IMR-90 (cell line): ENCODE data around the gene SRGAP2C. TPM values are rescaled to one million over a fixed set of nuclear protein-coding genes. Genes with fewer than 3 reads are reported as not detected.

Source experiments
- ATAC-seq: fragments of 200-7000 bp; cut with Tn5 transposase; 2 replicates; pipeline ENCODE4 v1.9.1; 2020; ENCODE audit warnings: low read depth, mild to moderate bottlenecking, moderate library complexity
- BruUV-seq: library from RNA; stranded (reverse); fragments of 400-500 nt; replicated peaks from 2 replicates; lab custom pipeline; 2021; lab: Mats Ljungman, UMichigan
- CTCF ChIA-PET: fragments of 300-600 bp; formaldehyde crosslinking; extraction: SDS; loops from one replicate; lab custom pipeline; 2021; ENCODE audit warnings: antibody characterized with exemption; lab: Yijun Ruan, JAX
- POLR2A ChIA-PET: fragments of 300-600 bp; sonication (Branson Sonifier 250); formaldehyde crosslinking; loops from one replicate; lab custom pipeline; 2022; ENCODE audit warnings: antibody characterized with exemption; ENCODE audit not compliant: unreplicated experiment; lab: Charles Lee
- DNase-seq: peaks from one replicate; pipeline ENCODE4 v3.0.0; 2013
- H2AFZ ChIP-seq: replicated peaks from 2 replicates; pipeline ENCODE3; 2013; ENCODE audit warnings: low read length, mild to moderate bottlenecking; ENCODE audit not compliant: poor library complexity
- H2AK5ac ChIP-seq: 2 replicates; pipeline ENCODE4 v1.6.1; 2013; ENCODE audit warnings: low read depth, low read length, inconsistent platforms
- H2AK9ac ChIP-seq: replicated peaks from 2 replicates; pipeline ENCODE3; 2013; ENCODE audit warnings: mild to moderate bottlenecking, low read depth, low read length, moderate library complexity; ENCODE audit not compliant: poor library complexity
- H2BK120ac ChIP-seq: 2 replicates; pipeline ENCODE4 v1.6.1; 2013; ENCODE audit warnings: low read depth, low read length, inconsistent platforms
- H2BK15ac ChIP-seq: 3 replicates; pipeline ENCODE4 v1.6.1; 2013; ENCODE audit warnings: low read depth, low read length, inconsistent platforms
- H2BK20ac ChIP-seq: 2 replicates; pipeline ENCODE4 v1.6.1; 2013; ENCODE audit warnings: low read depth, mild to moderate bottlenecking, inconsistent platforms, low read length, moderate library complexity
- H2BK5ac ChIP-seq: 2 replicates; pipeline ENCODE4 v1.6.1; 2013; ENCODE audit warnings: mild to moderate bottlenecking, low read depth, low read length, inconsistent platforms; ENCODE audit not compliant: poor library complexity, severe bottlenecking
- H3K14ac ChIP-seq: replicated peaks from 2 replicates; pipeline ENCODE4 v1.6.1; 2013; ENCODE audit warnings: low read depth, low read length, inconsistent platforms
- H3K18ac ChIP-seq: 2 replicates; pipeline ENCODE4 v1.6.1; 2013; ENCODE audit warnings: low read depth, low read length, control low read depth
- H3K23ac ChIP-seq: 2 replicates; pipeline ENCODE4 v1.6.1; 2013; ENCODE audit warnings: low read depth, low read length, inconsistent platforms
- H3K27ac ChIP-seq: 2 replicates; pipeline ENCODE4 v1.5.1; 2013; ENCODE audit warnings: mild to moderate bottlenecking, control low read depth, low read length; ENCODE audit not compliant: insufficient read depth
- H3K27me3 ChIP-seq: 2 replicates; pipeline ENCODE4 v1.6.1; 2013; ENCODE audit warnings: low read length; ENCODE audit not compliant: control insufficient read depth, insufficient read depth
- H3K36me3 ChIP-seq: 2 replicates; pipeline ENCODE4 v1.6.1; 2013; ENCODE audit warnings: low read length, mixed read lengths; ENCODE audit not compliant: control insufficient read depth, insufficient read depth
- H3K4ac ChIP-seq: 2 replicates; pipeline ENCODE4 v1.6.1; 2013; ENCODE audit warnings: low read depth, low read length, inconsistent platforms
- H3K4me1 ChIP-seq: 2 replicates; pipeline ENCODE4 v1.6.1; 2013; ENCODE audit warnings: low read length, mixed read lengths; ENCODE audit not compliant: control insufficient read depth, insufficient read depth
- H3K4me2 ChIP-seq: 2 replicates; pipeline ENCODE4 v1.6.1; 2013; ENCODE audit warnings: low read depth, mild to moderate bottlenecking, control low read depth, low read length, moderate library complexity
- H3K4me3 ChIP-seq: 2 replicates; pipeline ENCODE4 v1.5.1; 2013; ENCODE audit warnings: low read depth, mild to moderate bottlenecking, control low read depth, low read length, moderate library complexity; ENCODE audit not compliant: insufficient read depth
- H3K56ac ChIP-seq: 2 replicates; pipeline ENCODE4 v1.6.1; 2013; ENCODE audit warnings: low read length, inconsistent platforms; ENCODE audit not compliant: insufficient read depth; ENCODE audit errors: extremely low read depth
- H3K79me1 ChIP-seq, 2 experiments: 2 replicates each; pipeline ENCODE4 v1.6.1; 2013; ENCODE audit warnings: low read length in 2 of 2, inconsistent platforms in 1 of 2, low read depth in 1 of 2
- H3K9ac ChIP-seq: 2 replicates; pipeline ENCODE4 v1.6.1; 2013; ENCODE audit warnings: low read depth, low read length, control low read depth
- H3K9me1 ChIP-seq: 2 replicates; pipeline ENCODE4 v1.6.1; 2013; ENCODE audit warnings: low read length, inconsistent platforms; ENCODE audit not compliant: insufficient read depth
- H3K9me3 ChIP-seq: 2 replicates; pipeline ENCODE4 v1.6.1; 2013; ENCODE audit warnings: low read length; ENCODE audit not compliant: control insufficient read depth, insufficient read depth
- H4K20me1 ChIP-seq: 2 replicates; pipeline ENCODE4 v1.6.1; 2013; ENCODE audit warnings: low read length, inconsistent platforms; ENCODE audit not compliant: insufficient read depth
- H4K5ac ChIP-seq: 2 replicates; pipeline ENCODE4 v1.6.1; 2013; ENCODE audit warnings: mild to moderate bottlenecking, low read depth, low read length, control low read depth
- H4K8ac ChIP-seq, 2 experiments: 2 replicates each; pipeline ENCODE4 v1.6.1; 2013; ENCODE audit warnings: low read depth in 2 of 2, low read length in 2 of 2, control low read depth in 1 of 2, inconsistent platforms in 1 of 2
- H4K91ac ChIP-seq: 2 replicates; pipeline ENCODE4 v1.6.1; 2013; ENCODE audit warnings: low read depth, low read length, inconsistent platforms; ENCODE audit not compliant: insufficient read depth
- BHLHE40 ChIP-seq: fragments of 150-350 bp; IDR thresholded peaks from 2 replicates; pipeline ENCODE4 v1.6.1; 2016; ENCODE audit warnings: mild to moderate bottlenecking, low read depth, low read length
- CEBPB ChIP-seq: IDR thresholded peaks from 2 replicates; pipeline ENCODE4 v1.6.1; 2012; ENCODE audit warnings: low read depth, low read length, improper control_type of control experiment
- CHD1 ChIP-seq: IDR thresholded peaks from 2 replicates; pipeline ENCODE4 v1.6.1; 2012; ENCODE audit warnings: low read depth, low read length, improper control_type of control experiment
- CTCF ChIP-seq: conservative IDR thresholded peaks from 2 replicates; pipeline ENCODE4 v1.5.1; 2012; ENCODE audit warnings: mild to moderate bottlenecking, low read depth, low read length, improper control_type of control experiment
- ELK1 ChIP-seq: fragments of 150-350 bp; IDR thresholded peaks from 2 replicates; pipeline ENCODE4 v1.6.1; 2016; ENCODE audit warnings: low read depth, mild to moderate bottlenecking, low read length, moderate library complexity, borderline replicate concordance
- FOS ChIP-seq: fragments of 150-350 bp; IDR thresholded peaks from 2 replicates; pipeline ENCODE4 v1.6.1; 2016; ENCODE audit warnings: low read depth, low read length
- MAFK ChIP-seq: IDR thresholded peaks from 2 replicates; pipeline ENCODE4 v1.6.1; 2012; ENCODE audit warnings: low read depth, low read length, improper control_type of control experiment
- MAZ ChIP-seq: IDR thresholded peaks from 2 replicates; pipeline ENCODE4 v1.6.1; 2012; ENCODE audit warnings: low read depth, mild to moderate bottlenecking, low read length, improper control_type of control experiment, moderate library complexity, borderline replicate concordance
- MXI1 ChIP-seq: IDR thresholded peaks from 2 replicates; pipeline ENCODE4 v1.6.1; 2012; ENCODE audit warnings: low read depth, mild to moderate bottlenecking, low read length, moderate library complexity, borderline replicate concordance
- NFE2L2 ChIP-seq: fragments of 150-350 bp; IDR thresholded peaks from 2 replicates; pipeline ENCODE4 v1.6.1; 2016; ENCODE audit warnings: low read depth, mild to moderate bottlenecking, low read length
- POLR2A ChIP-seq: IDR thresholded peaks from 2 replicates; pipeline ENCODE4 v1.6.1; 2012; ENCODE audit warnings: mild to moderate bottlenecking, low read depth, low read length
- RAD21 ChIP-seq: IDR thresholded peaks from 2 replicates; pipeline ENCODE4 v1.6.1; 2012; ENCODE audit warnings: low read length, improper control_type of control experiment
- RCOR1 ChIP-seq: IDR thresholded peaks from 2 replicates; pipeline ENCODE4 v1.6.1; 2012; ENCODE audit warnings: mild to moderate bottlenecking, low read length, improper control_type of control experiment; ENCODE audit not compliant: insufficient replicate concordance
- RFX5 ChIP-seq: IDR thresholded peaks from 2 replicates; pipeline ENCODE4 v1.8.0; 2012; ENCODE audit warnings: low read depth, mild to moderate bottlenecking, low read length, moderate library complexity
- SMC3 ChIP-seq: fragments of 150-350 bp; IDR thresholded peaks from 2 replicates; pipeline ENCODE4 v1.6.1; 2016; ENCODE audit warnings: low read depth, mild to moderate bottlenecking, antibody characterized with exemption, low read length, moderate library complexity
- USF2 ChIP-seq: fragments of 150-350 bp; IDR thresholded peaks from 2 replicates; pipeline ENCODE4 v1.6.1; 2017; ENCODE audit warnings: mild to moderate bottlenecking, antibody characterized with exemption, low read length, low read depth
- WGBS, 2 experiments: methylation state at CpG; one replicate each; pipeline versions ENCODE4 v1.1.5 to v1.1.7; 2013; ENCODE audit warnings: missing lambda C conversion rate in 2 of 2; ENCODE audit not compliant: insufficient read length in 1 of 2; ENCODE audit errors: extremely low coverage in 2 of 2; 5-methylcytosine and 5-hydroxymethylcytosine counted together
- dilution Hi-C: fragments of 300-500 bp; cut with HindIII; formaldehyde crosslinking; loops from one replicate; pipeline ENCODE4 v1.14.3; 2018; ENCODE audit warnings: low sequenced_read_pairs; ENCODE audit not compliant: unreplicated experiment
- in situ Hi-C: fragments of 300-500 bp; cut with MboI; formaldehyde crosslinking; loops from 3 replicates; pipeline ENCODE4 v1.14.3; 2019; ENCODE audit warnings: low sequenced_read_pairs, inconsistent platforms, mixed read lengths
- intact Hi-C: fragments of 100-400 bp; cut with micrococcal nuclease; formaldehyde crosslinking; loops from 2 replicates; pipeline ENCODE4 v1.10.0; 2022
- polyA plus RNA-seq, 3 experiments: library from polyadenylated mRNA; depleted of rRNA; stranded (reverse); fragments of >200 nt; gene quantifications; 2 replicates each; pipeline ENCODE4 v1.2.3, GENCODE V29; 2012; ENCODE audit warnings: low replicate concordance in 1 of 3
- total RNA-seq: library from RNA; depleted of rRNA; stranded (reverse); fragments of >200 nt; gene quantifications from 2 replicates; pipeline ENCODE4 v1.2.3, GENCODE V29; 2012

The SRGAP2C gene
- total and polyA plus RNA-seq, 2 of the 4 experiments (the other 2 are of a cell fraction): 5.6 to 12.7 TPM

GRCh38 chr1:121408354-121408753, 223.6 kb downstream of the SRGAP2C start:
- TF ChIP-seq RFX5 (no peak), FOS (no peak), RCOR1 (no peak), SMC3 (no peak), CEBPB (no peak), MAZ (no peak), RAD21 (no peak), ELK1 (no peak), USF2 (no peak), CHD1 (no peak), NFE2L2 (no peak), POLR2A (no peak), BHLHE40 (no peak), MXI1 (no peak), MAFK (no peak), CTCF (no peak)
- ATAC-seq: no peak
- Histone ChIP-seq H2AK9ac (no peak overlapping the region), H3K36me3 (no peaks in the 10 kb centered on the region), H3K56ac (no peak overlapping the region), H3K27ac (no peak overlapping the region), H4K91ac (no peak overlapping the region), H3K14ac (no peak overlapping the region), H3K23ac (no peak overlapping the region), H3K27me3 (no peaks in the 10 kb centered on the region), H2AK5ac (no peak overlapping the region), H4K20me1 (no peaks in the 10 kb centered on the region), H2BK20ac (no peak overlapping the region), H4K5ac (no peak overlapping the region), H3K4me3 (no peak overlapping the region), H2BK5ac (no peak overlapping the region), H3K9me3 (no peaks in the 10 kb centered on the region), H4K8ac (no peak overlapping the region), H3K9ac (no peak overlapping the region), H3K4ac (no peak overlapping the region), H3K9me1 (no peaks in the 10 kb centered on the region), H3K18ac (no peak overlapping the region), H3K4me2 (no peak overlapping the region), H3K79me1 (no peaks in the 10 kb centered on the region), H3K4me1 (no peaks in the 10 kb centered on the region), H2AFZ (no peak overlapping the region), H2BK120ac (no peak overlapping the region), H2BK15ac (no peak overlapping the region)
- no TSS peak for BruUV-seq
- dilution Hi-C loops: no loop called here
- in situ Hi-C loops: no loop called here
- DNase-seq: no peak
- intact Hi-C loops: no loop called here
- ChIA-PET POLR2A (no interaction called here), CTCF (no interaction called here)
- no CpG with 5 or more reads among the region's 1 CpG for WGBS, 2 experiments
